A549 (cell line): ENCODE results near the gene OR2Y1. TPM values are rescaled to one million over a fixed set of nuclear protein-coding genes. Genes with fewer than 3 reads are reported as not detected.
"Not testable (repeated sequence)": the region's sequence is repeated elsewhere in the genome, so short reads cannot be mapped to it uniquely, and the experiment has no call there.

ENCODE experiments used
- ATAC-seq, 2 experiments: fragments of 200-7000 bp in 1 of 2; fragments of >200 bp in 1 of 2; cut with Nextera tagmentation in 1 of 2; cut with Tn5 transposase in 1 of 2; 3 replicates each; pipeline versions ENCODE4 v1.8.0 to v1.9.1; 2018 to 2020; ENCODE audit warnings: mild to moderate bottlenecking in 1 of 2, moderate library complexity in 1 of 2
- CTCF ChIA-PET: fragments of 300-600 bp; sonication (Branson Sonifier 250); formaldehyde crosslinking; extraction: SDS; loops from one replicate; lab custom pipeline; 2021; ENCODE audit warnings: antibody characterized with exemption, inconsistent platforms; lab: Yijun Ruan, JAX
- POLR2A ChIA-PET: fragments of 350-600 bp; formaldehyde crosslinking; extraction: SDS; loops from one replicate; lab custom pipeline; 2021; ENCODE audit warnings: antibody characterized with exemption, inconsistent platforms; lab: Yijun Ruan, JAX
- DNase-seq, 2 experiments: peaks; one replicate each; pipeline versions ENCODE4 v3.0.0 to v3.0.0-alpha.2; 2011 to 2016; ENCODE audit warnings: low read depth in 1 of 2, low spot score in 1 of 2
- FAIRE-seq: peaks from 2 replicates; lab custom pipeline; 2011; peaks lifted over from hg19 to GRCh38; lab: Jason Lieb, UNC
- H3K27ac ChIP-seq, 2 experiments: fragments of >200 bp; sonication (Bioruptor Twin); formaldehyde crosslinking; 3 replicates each; pipeline ENCODE4 v1.5.1; 2016 to 2017
- H3K4me1 ChIP-seq: fragments of >200 bp; sonication (Bioruptor Twin); formaldehyde crosslinking; 3 replicates; pipeline ENCODE4 v1.6.1; 2016
- H3K4me2 ChIP-seq: fragments of >200 bp; sonication (Bioruptor Twin); formaldehyde crosslinking; 3 replicates; pipeline ENCODE4 v1.6.1; 2016
- H3K4me3 ChIP-seq: fragments of >200 bp; sonication (Bioruptor Twin); formaldehyde crosslinking; 3 replicates; pipeline ENCODE4 v1.5.1; 2016
- H3K9me3 ChIP-seq: fragments of >200 bp; sonication (Bioruptor Twin); formaldehyde crosslinking; 3 replicates; pipeline ENCODE4 v1.6.1; 2016
- BCL3 ChIP-seq: fragments of >200 bp; sonication (Bioruptor Twin); formaldehyde crosslinking; IDR thresholded peaks from 3 replicates; pipeline ENCODE4 v1.6.1; 2016
- CEBPB ChIP-seq, 2 experiments: fragments of >200 bp in 1 of 2; sonication (Bioruptor Twin) in 1 of 2; formaldehyde crosslinking in 1 of 2; IDR thresholded peaks; 2 replicates each; pipeline ENCODE4 v1.6.1; 2012 to 2016
- ELK1 ChIP-seq: fragments of 150-350 bp; IDR thresholded peaks from 2 replicates; pipeline ENCODE4 v1.6.1; 2014; ENCODE audit warnings: low read depth, mild to moderate bottlenecking, low read length
- FOSL2 ChIP-seq, 2 experiments: fragments of 450-650 bp in 1 of 2; fragments of >200 bp in 1 of 2; sonication (Bioruptor Twin) in 1 of 2; formaldehyde crosslinking; IDR thresholded peaks; 2 replicates each; pipeline versions ENCODE4 v1.5.0 to v1.6.1; 2016 to 2020; ENCODE audit warnings: mild to moderate bottlenecking in 1 of 2, moderate library complexity in 1 of 2
- HES2 ChIP-seq: fragments of >200 bp; sonication (Bioruptor Twin); formaldehyde crosslinking; IDR thresholded peaks from 2 replicates; pipeline ENCODE4 v1.6.1; 2016
- HOXB5 ChIP-seq: fragments of 250-450 bp; sonication (Bioruptor Pico); IDR thresholded peaks from 2 replicates; pipeline ENCODE4 v1.5.0; 2020; ENCODE audit warnings: mild to moderate bottlenecking, moderate library complexity
- NFE2L2 ChIP-seq: fragments of 150-350 bp; conservative IDR thresholded peaks from 2 replicates; pipeline ENCODE4 v1.6.1; 2014; ENCODE audit warnings: low read length
- PBX3 ChIP-seq: IDR thresholded peaks from 2 replicates; pipeline ENCODE4 v1.6.1; 2012
- RCOR1 ChIP-seq: fragments of 150-350 bp; IDR thresholded peaks from 2 replicates; pipeline ENCODE4 v1.6.1; 2014; ENCODE audit warnings: antibody characterized with exemption, low read length, low read depth
- RFX5 ChIP-seq: fragments of 450-650 bp; IDR thresholded peaks from 2 replicates; pipeline ENCODE4 v1.7.1; 2014; ENCODE audit warnings: antibody characterized with exemption, mild to moderate bottlenecking, moderate library complexity
- SREBF2 ChIP-seq: fragments of 450-650 bp; IDR thresholded peaks from 2 replicates; pipeline ENCODE4 v1.6.1; 2014; ENCODE audit warnings: mild to moderate bottlenecking, moderate library complexity
- TP53 ChIP-seq: fragments of 250-450 bp; sonication (Bioruptor Pico); IDR thresholded peaks from 2 replicates; pipeline ENCODE4 v1.5.0; 2021; ENCODE audit warnings: mild to moderate bottlenecking, moderate library complexity
- ZC3H11A ChIP-seq: fragments of 450-650 bp; IDR thresholded peaks from 2 replicates; pipeline ENCODE4 v1.6.1; 2014; ENCODE audit warnings: antibody characterized with exemption, mild to moderate bottlenecking
- WGBS: methylation state at CpG from one replicate; pipeline ENCODE4 v1.1.6; 2017; ENCODE audit errors: missing lambda C conversion rate; 5-methylcytosine and 5-hydroxymethylcytosine counted together
- polyA minus RNA-seq: library from RNA; depleted of rRNA, polyadenylated mRNA; stranded (reverse); fragments of >200 nt; gene quantifications from 2 replicates; pipeline ENCODE4 v1.2.3, GENCODE V29; 2011; rRNA and poly(A)+ RNA removed
- polyA plus RNA-seq, 4 experiments: library from polyadenylated mRNA; depleted of rRNA in 3 of 4; stranded (reverse); fragments of >200 nt; fragmentation: RNase III in 1 of 4; extraction: RNeasy Plus Mini Kit Qiagen cat#74134 plus additional on column Dnase treatment in 1 of 4; gene quantifications; 2 replicates in 3 of 4; 3 replicates in 1 of 4; pipeline ENCODE4 v1.2.3, GENCODE V29; 2011 to 2017
- TF ChIP-seq, protein P1 (sequence below): fragments of >200 bp; sonication (Bioruptor Twin); formaldehyde crosslinking; IDR thresholded peaks from 3 replicates; pipeline ENCODE4 v1.5.1; 2016
- TF ChIP-seq, protein P2 (sequence below): fragments of 250-450 bp; sonication (Bioruptor Pico); IDR thresholded peaks from 2 replicates; pipeline ENCODE4 v1.5.0; 2020; ENCODE audit warnings: low read depth, mild to moderate bottlenecking, moderate library complexity
- TF ChIP-seq, protein P3 (sequence below): fragments of 450-650 bp; IDR thresholded peaks from 2 replicates; pipeline ENCODE4 v1.6.1; 2014; ENCODE audit warnings: antibody characterized with exemption

Gene OR2Y1
- polyA plus RNA-seq (2011; rRNA removed) (not detected in 2 replicates), polyA plus RNA-seq (2017; fragmentation: RNase III; extraction: RNeasy Plus Mini Kit Qiagen cat#74134 plus additional on column Dnase treatment) (not detected in 3 replicates), polyA minus RNA-seq (not detected in 2 replicates)
- not detected in 2 replicates for polyA plus RNA-seq (2012; cell fraction: cytosol; rRNA removed)
- not detected in 2 replicates for polyA plus RNA-seq (2012; cell fraction: nucleus; rRNA removed)

DNA sequence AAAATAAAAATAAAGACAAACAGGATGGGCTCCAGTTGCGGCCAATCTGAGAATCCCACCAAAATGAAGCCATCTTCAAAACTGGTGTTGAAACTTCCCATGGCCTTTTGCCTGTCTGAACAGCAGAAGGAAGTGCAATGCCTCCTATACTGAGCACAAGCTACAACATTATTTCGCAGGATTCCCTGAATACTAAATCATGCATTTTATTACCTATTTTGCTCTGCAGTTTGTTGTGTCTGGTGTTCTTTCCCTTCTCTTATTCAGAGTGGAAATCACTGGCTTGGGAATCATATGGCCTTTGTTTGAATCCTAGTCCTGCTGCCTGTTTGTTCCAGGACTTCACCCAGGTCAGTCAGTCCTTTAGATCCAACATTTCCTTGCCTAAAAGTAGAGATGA, at the start of gene OR2Y1:
OR2Y1 (minus strand) TSS at position 101 of the 400 bp plus-strand sequence; CDS start at position 101, 0 bp downstream.
- Histone ChIP-seq H3K9me3 (peaks cover under 1% of the 10 kb centered on the region; the same call in 1 of the 3 replicates), H3K4me1 (no peaks in the 10 kb centered on the region), H3K27ac (no peak within 1 kb of the TSS), H3K4me3 (no peak within 1 kb of the TSS), H3K4me2 (no peak within 1 kb of the TSS)
- FAIRE-seq (no peak), ATAC-seq (no peak), DNase-seq (no peak)
- no peak for TF ChIP-seq RFX5
- no peak for TF ChIP-seq SREBF2
- TF ChIP-seq CEBPB (IDR thresholded peaks at IDR 0.05), result no peak
- no peak for TF ChIP-seq BCL3
- no peak for TF ChIP-seq HOXB5 (CRISPR knock-in tag)
- TF ChIP-seq, protein P1, sequence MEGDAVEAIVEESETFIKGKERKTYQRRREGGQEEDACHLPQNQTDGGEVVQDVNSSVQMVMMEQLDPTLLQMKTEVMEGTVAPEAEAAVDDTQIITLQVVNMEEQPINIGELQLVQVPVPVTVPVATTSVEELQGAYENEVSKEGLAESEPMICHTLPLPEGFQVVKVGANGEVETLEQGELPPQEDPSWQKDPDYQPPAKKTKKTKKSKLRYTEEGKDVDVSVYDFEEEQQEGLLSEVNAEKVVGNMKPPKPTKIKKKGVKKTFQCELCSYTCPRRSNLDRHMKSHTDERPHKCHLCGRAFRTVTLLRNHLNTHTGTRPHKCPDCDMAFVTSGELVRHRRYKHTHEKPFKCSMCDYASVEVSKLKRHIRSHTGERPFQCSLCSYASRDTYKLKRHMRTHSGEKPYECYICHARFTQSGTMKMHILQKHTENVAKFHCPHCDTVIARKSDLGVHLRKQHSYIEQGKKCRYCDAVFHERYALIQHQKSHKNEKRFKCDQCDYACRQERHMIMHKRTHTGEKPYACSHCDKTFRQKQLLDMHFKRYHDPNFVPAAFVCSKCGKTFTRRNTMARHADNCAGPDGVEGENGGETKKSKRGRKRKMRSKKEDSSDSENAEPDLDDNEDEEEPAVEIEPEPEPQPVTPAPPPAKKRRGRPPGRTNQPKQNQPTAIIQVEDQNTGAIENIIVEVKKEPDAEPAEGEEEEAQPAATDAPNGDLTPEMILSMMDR, result no peak
- TF ChIP-seq PBX3, result no peak
- no peak for TF ChIP-seq ELK1
- TF ChIP-seq NFE2L2, result no peak
- TF ChIP-seq, protein P2, sequence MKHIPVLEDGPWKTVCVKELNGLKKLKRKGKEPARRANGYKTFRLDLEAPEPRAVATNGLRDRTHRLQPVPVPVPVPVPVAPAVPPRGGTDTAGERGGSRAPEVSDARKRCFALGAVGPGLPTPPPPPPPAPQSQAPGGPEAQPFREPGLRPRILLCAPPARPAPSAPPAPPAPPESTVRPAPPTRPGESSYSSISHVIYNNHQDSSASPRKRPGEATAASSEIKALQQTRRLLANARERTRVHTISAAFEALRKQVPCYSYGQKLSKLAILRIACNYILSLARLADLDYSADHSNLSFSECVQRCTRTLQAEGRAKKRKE (CRISPR knock-in tag), result no peak
- TF ChIP-seq, protein P3, sequence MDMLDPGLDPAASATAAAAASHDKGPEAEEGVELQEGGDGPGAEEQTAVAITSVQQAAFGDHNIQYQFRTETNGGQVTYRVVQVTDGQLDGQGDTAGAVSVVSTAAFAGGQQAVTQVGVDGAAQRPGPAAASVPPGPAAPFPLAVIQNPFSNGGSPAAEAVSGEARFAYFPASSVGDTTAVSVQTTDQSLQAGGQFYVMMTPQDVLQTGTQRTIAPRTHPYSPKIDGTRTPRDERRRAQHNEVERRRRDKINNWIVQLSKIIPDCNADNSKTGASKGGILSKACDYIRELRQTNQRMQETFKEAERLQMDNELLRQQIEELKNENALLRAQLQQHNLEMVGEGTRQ, result no peak
- TF ChIP-seq ZC3H11A, result no peak
- no peak for TF ChIP-seq RCOR1
- TF ChIP-seq FOSL2 (IDR thresholded peaks at IDR 0.05), result no peak
- no peak for TF ChIP-seq FOSL2 (CRISPR knock-in tag; IDR thresholded peaks at IDR 0.05)
- TF ChIP-seq TP53 (CRISPR knock-in tag), result no peak
- TF ChIP-seq HES2, result no peak
- POLR2A ChIA-PET, result no interaction called here
- WGBS, result 23% methylated on average over 2 of the region's 2 CpGs
- CTCF ChIA-PET, result no interaction called here

- H3K9me3 ChIP-seq, ATAC-seq, FAIRE-seq, DNase-seq, H3K27ac ChIP-seq, H3K4me3 ChIP-seq, CTCF ChIA-PET, H3K4me2 ChIP-seq, POLR2A ChIA-PET: not testable (repeated sequence)
- 96% methylated on average over 19 of the region's 19 CpGs for WGBS
- peaks cover 15% of the 10 kb centered on the region for H3K4me1 ChIP-seq
Observed at GRCh38 chr5:180788651-180789410, 49.0 kb upstream of the OR2Y1 start.
